ENCODE results near the gene EIF4G2.
"Not testable (repeated sequence)": the region's sequence is repeated elsewhere in the genome, so short reads cannot be mapped to it uniquely, and the experiment has no call there.

The EIF4G2 gene
- 804 to 1,304 reads per million in 2 donors for total RNA-seq

GRCh38 chr11:10808553-10809372, at the start of gene EIF4G2:
Gene EIF4G2 (minus strand): TSS chr11:10808926.
- DNase-seq: peak; percentile 95

DNA sequence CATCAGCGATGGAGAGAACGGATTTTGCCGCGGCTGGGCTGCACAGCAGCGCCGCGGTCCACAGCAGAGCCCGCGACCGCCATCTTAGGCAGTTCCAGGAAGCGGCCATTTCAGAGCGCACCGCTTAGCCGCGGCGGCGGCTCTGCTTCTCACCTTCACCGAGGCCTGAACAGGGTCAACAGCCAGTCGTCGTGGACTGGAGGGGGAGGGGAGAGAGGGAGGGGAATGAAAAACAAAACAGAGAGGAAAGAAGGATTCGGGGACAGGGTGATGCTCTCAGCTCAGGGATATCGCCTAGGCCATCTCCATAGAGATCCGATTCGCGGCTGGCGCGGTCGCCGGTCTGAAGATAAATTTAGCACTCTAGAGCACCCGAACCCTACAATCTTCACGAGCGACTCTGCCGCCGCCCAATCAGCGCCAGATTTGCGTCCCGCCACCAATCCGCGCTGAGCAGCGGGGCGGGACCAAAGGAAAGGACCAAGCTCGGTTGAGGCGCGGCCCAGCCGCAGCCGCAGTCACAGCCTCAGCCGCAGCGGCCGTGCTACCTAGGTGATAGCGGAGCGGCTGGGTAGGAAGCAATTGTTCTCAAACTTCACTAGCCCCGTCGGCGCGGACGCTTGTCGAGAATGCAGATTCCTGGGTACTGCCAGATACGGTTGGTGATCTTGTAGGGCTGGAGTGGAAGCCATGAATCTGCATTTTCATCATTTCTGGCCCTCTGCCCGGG, 49.1 kb upstream of the EIF4G2 start, which contains the start of gene ZBED5:
Gene ZBED5, minus strand, starts transcription at position 345 of the 730 bp plus-strand sequence. CDS start 3,108 bp downstream, outside the sequence.
- DNase-seq: peak; percentile 89

GRCh38 chr11:10857459-10857708, 48.7 kb upstream of the EIF4G2 start:
- no peak for DNase-seq

DNA sequence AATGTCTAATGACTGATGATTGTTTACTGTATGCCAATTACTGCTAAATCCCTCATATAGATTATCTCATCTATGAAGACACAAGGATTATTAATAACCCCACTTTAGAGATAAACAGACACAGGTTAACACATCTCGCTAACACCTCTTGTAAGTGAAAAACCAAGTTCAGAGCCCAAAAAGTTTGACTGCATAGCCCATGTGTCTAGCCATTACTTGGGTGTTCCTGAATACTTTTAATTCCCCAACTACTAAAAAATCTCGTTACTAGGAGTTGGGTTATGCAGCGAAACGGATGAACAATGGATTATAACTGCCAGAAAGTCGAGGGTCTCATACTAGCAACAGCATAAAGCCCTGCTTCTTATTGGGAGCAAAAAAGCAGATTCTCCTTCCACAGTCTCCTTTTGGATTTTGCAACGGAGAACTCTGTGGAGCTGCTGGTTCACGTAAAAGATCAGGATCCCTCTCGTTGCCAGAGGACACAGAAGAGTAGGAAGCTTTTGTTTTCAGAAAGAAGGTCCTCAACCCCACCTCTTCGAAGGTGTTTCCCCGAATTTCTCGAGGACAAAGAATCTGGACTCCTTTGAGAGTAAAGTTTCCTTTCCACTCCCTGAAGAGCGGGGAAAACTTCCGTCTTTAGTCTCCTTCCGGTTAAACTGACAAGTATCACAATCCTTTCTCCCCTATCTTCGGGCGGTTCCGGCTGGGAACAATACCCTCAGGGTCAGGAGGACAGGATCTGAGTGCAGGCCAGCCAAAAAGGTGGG, 48.1 kb upstream of the EIF4G2 start:
- DNase-seq: peak; percentile 5

- DNase-seq: no peak
Observed at GRCh38 chr11:10855295-10855694, 46.6 kb upstream of the EIF4G2 start.

DNA sequence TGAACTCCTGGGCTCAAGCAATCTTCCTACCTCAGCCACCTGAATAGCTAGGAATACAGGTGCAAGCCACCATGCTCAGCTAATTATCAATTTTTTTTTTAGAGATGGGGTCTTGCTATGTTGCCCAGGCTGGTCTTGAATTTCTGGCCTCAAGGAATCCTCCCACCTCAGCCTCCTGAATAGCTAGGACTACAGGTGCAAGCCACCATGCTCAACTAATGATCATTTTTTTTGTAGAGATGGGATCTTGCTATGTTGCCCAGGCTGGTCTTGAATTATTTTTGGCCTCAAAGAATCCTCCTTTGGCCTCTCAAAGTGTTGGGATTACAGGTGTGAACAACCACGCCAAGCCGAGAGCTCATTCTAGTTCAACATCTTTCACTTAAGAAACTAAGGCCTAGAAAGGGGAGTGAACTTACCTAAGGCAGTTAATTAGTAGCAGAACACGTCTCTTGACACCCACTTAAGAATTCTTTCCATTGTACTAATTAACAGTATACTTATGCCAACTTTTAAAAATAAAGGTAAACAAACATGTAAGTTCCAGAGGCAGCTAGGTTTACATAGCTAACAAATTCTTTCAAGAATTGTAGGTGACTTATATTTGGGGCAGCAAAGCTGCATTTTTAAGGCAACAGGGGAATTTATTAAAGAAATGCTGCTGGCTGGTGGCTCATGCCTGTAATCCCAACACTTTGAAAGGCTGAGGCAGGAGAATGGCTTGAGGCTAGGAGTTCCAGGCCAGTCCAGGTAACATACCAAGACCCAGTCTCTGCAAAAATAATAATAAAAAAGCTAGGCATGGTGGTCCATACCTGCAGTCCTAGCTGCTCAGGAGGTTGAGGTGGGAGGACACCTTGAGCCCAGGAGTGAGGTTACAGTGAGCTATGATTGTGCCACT, 39.5 kb upstream of the EIF4G2 start:
- no peak for DNase-seq

GRCh38 chr11:10846660-10847059, 37.9 kb upstream of the EIF4G2 start:
- no peak for DNase-seq

GRCh38 chr11:10845589-10845988, 36.9 kb upstream of the EIF4G2 start:
- DNase-seq: no peak

DNA sequence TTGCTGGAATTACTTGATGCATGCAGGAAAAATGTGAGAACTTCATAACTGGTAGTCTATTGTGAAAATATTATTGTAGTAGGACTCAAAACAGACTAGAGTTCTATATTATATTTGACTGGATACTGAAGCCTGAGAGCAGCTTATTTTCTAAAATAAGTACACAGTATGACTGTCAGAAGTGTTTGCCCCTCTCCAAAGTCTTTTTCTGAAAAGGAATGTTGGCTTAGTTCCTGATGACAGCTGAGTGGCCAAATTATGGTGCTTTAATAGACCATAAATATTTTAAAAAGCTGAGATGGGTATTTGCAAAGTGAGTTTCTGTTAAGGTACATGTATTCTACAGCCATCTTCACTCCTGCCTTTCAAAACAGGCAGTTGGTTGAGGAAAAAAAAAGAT, 36.1 kb upstream of the EIF4G2 start:
- DNase-seq: no peak

DNA sequence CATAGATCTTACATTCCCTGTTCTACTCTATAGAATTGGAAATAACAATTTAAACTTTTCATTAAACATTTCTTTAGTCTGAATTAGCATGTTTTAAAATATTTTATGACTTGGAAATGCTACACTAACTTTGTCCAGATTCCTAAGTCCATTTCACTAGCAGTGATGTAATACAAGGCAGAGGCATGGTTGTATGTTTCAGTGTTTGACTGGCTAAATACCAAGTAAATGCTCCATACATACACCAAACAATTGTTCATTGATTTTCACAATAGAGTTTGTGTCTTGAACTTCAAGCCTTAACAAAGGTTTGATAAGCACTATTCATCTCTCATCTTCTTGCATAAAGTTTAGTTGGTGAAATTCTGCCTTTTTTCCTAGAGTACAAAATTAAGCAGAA, 35.6 kb upstream of the EIF4G2 start:
- DNase-seq: no peak

- no peak for DNase-seq
Observed at GRCh38 chr11:10838881-10839280, 30.2 kb upstream of the EIF4G2 start.

- no peak for DNase-seq
Observed at GRCh38 chr11:10838083-10838482, 29.4 kb upstream of the EIF4G2 start.

- DNase-seq: not testable (repeated sequence)
Observed at GRCh38 chr11:10836884-10837283, 28.2 kb upstream of the EIF4G2 start.

GRCh38 chr11:10829139-10829538, 20.4 kb upstream of the EIF4G2 start:
- DNase-seq: no peak

GRCh38 chr11:10828402-10828801, 19.7 kb upstream of the EIF4G2 start:
- no peak for DNase-seq

DNA sequence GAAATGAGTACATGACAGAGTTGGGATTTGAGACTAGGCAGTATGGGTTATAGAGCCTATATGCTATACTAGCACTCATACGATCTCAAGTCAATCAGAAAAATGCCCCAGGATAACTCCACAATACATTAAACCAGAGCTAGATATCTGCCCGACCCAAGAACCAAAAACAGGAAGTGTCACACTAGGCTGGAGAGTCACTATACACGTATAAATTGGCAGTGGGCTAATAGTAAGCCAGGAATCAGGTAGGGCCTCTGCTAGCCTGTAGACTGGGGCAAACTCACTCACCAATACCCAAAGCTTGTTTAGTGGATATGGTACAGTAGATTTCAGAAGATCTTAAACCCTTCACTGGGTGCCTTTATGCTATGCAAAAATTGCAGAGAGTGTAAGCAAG, 16.2 kb upstream of the EIF4G2 start:
- DNase-seq: no peak

- no peak for DNase-seq
Observed at GRCh38 chr11:10823152-10823579, 14.4 kb upstream of the EIF4G2 start.

GRCh38 chr11:10822491-10822890, 13.8 kb upstream of the EIF4G2 start:
- not testable (repeated sequence) for DNase-seq

- no peak for DNase-seq
Observed at GRCh38 chr11:10818594-10818993, 9.9 kb upstream of the EIF4G2 start.

GRCh38 chr11:10813945-10814344, 5.2 kb upstream of the EIF4G2 start:
- no peak for DNase-seq

GRCh38 chr11:10809373-10810160, 841 bp upstream of the EIF4G2 start:
- peak; percentile 33 for DNase-seq

GRCh38 chr11:10808235-10808552, 532 bp downstream of the EIF4G2 start:
- DNase-seq: no peak
